Stimulated activated CD4-positive, alpha-beta T cell treated with anti-CD3 and anti-CD28 coated beads, Interleukin-1b, Interleukin-23, amount 100 ng/mL, for 48 hours (primary cell): ENCODE measurements around the gene PDZD7.

Experiments used
- DNase-seq: peaks from one replicate; pipeline ENCODE4 v3.0.0-alpha.2; 2020

The PDZD7 gene

DNA sequence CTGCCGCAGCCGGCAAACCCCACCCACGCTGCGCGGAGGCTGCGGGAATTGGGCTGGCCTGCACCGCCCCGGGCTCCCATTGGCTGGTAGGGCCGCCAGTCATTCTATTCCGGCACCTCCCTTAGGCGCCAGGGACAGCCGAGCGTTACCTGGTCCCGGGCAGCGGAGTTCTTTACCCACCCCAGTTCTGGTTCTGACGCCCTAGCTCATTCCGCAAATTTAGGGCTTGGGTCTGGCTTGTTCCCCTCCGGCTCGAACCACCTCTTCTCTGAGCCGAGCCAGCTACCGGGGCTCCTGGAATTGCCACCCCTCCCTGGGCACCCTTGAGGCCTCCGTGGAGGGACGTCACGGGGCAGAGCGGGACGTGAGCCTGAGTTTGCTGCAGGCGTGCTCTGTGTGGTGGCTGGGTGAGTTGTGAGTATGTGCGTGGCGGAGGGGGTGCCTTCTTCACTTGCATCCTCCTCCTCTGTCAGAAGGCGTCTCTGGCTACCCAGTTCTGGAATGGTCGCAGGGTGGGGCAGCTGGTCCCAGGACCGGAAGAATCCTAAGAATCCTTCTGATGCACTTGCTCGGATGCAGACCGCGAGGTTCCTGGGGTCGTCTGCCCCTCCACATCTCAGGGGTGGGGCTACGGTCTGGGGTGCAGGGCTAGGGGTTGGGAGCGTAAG lies at the start of gene PDZD7, which contains the start of gene SFXN3:
PDZD7 (minus strand) TSS at position 2 of the 668 bp plus-strand sequence. CDS start 910 bp downstream, outside the sequence.
SFXN3 (plus strand) TSS at position 107 of the 668 bp plus-strand sequence. CDS start 3,461 bp downstream, outside the sequence.
- peak; percentile 95 for DNase-seq

DNA sequence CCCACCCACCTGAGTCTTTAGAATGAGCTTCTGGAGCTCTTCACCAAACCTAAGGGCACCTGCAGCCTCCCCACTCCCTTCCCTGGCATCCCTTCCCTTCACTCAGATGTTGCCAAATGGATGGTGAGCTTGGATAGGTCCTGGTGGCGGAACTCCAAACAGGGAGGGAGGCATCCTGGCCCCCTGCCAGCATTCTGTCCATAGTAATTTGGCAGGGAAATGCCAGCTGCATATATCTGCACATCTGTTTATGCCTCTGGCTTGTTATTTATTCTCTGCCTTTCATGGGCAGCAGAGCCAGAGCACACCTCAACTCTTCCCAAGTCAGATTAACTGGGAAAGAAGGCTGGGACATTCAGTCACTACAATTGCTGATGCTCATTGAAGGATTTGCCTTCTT lies 48.9 kb upstream of the PDZD7 start:
- no peak for DNase-seq

DNA sequence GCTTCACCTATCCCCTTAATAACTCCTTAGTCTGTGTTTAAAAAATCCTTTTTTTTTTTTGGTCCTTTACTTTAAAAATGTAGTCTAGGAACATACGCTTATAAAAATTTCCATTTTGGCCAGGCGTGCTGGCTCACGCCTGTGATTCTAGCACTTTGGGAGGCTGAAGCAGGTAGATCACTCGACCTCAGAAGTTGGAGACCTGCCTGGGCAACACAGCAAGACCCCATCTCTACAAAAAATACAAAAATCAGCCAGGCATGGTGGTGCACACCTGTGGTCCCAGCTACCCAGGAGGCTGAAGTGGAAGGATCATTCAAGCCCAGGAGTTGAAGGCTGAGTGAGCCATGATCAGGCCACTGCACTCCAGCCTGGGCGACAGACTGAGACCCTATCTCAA lies 45.7 kb upstream of the PDZD7 start:
- no peak for DNase-seq

DNA sequence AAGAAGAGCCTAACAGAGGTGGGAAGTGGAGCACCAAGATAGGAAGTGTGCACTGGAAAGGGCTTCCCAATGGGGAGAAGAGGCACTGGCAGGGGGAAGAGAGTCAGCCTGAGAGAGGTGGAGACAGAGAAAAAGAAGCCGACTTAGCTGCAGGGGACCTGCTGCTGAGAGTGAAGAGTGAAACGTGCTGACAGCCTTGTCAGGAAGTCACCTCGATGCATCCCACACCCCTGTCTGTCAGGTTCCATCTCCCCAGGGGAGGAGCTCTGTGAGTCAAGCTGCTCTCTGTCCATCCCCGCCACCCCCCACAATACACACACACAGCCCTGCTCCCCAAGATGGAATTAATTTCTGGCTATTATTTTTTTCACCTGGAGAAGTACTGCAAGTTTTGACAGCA lies 44.8 kb upstream of the PDZD7 start:
- DNase-seq: no peak

DNA sequence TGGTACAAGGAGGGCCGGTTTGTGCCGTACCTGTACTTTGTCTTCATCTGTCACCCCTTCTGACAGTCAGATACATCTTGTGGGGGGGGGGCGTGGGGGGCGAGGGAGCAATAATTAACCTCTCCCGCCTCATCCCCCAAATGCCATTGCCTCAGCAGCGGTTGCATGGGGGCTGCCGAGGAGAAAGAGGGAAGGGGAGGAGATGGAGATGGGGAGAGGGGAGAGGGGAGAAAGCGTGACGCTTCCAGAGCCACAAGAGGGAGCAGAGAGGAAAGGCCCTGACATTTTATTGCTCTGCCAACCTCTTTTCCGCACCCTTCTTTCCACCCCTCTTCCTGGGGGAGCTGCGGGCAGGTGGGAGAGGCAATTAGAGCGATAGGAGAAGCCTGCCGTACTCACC lies 42.7 kb upstream of the PDZD7 start:
- DNase-seq: no peak

DNA sequence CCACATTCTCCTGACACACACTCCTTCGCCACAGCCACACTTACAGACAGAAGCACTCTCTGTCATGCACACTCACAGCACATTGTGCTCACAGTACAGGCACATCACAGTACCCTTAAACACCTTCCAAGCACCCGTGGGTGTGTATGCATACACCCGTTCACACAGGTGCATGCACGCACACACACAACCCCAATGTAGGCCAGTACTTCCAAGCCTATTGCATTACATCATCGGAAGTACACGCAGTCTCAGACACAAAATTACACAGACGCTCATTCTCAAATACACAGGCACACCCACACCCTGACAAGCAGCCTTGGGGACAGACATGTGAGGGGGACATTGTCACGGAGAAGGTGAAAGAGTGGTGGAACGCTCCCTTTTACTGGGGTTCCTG lies 42.0 kb upstream of the PDZD7 start:
- no peak for DNase-seq

DNA sequence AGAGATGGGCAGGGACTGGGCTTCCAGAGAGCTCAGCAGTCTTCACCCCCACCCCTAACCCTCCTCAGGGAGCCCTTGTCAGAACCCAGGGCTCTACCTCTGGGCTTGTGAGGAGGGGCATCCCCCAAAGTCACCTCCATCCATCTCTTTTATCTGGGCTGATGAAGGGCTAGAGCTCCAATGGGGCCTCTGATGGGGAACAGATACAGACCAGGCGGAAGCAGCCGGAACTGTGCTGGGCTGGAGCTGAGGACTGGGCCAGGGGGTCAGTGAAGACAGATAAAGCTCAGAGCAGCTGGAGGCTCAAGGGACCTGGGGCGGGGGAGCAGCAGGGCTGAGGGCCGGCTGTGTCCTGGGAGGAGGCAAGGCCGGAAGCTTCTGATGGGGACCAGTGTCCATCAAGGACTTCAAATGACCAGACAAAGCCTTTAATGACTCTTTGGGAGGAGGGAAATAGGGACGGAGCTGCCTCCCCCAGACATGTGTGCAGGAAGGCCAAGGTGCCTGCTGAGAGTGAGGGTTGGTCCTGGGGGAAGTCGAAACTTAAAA lies 41.0 kb upstream of the PDZD7 start:
- DNase-seq: no peak

DNA sequence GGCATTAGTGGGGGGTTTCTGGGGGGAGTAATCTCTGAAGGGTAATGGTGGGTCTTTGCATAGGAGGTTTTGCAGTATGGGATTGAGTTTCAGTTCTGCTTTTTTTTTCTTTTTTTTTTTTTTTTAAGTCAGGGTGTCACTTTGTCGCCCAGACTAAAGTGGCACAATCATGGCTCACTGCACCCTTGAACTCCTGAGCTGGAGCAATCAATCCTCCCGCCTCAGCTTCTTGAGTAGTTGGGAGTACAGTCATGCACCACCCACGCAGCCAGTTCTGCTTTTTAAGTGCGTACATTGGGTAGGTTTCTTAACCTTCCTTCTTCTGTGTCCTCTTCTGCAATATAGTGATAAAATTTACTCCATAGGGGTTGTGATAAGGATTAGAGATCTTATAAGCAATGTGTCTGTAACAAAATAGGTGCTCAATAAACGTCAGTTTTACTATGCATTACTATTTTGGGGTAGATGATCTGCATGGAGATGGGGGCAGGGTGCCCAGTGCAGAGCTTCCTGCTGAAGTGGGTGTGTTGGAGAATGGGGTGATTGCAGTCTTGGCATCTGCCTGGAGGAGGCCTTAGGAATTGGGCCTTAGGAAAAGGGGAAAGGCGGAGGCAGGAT lies 40.4 kb upstream of the PDZD7 start:
- DNase-seq: peak; percentile 48

DNA sequence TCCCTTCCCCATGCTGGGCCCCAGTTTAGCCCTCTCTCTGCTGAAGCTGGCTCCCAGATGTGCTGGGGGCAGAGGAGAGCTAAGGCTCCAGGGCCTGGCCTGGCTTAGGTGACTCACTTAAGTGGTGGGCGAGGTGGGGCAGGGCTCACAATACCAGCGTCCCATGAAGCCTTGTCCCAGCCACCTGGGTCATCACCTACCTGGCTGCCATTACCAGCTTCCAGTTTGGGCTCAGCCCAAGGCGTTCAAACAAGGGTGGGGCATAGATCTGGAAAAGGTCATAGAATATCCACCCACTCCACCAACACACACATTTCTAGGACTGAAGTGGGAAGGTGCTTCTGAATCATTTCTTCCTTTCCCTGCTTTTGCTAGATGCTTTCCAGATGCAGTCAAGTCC lies 39.2 kb upstream of the PDZD7 start:
- no peak for DNase-seq

DNA sequence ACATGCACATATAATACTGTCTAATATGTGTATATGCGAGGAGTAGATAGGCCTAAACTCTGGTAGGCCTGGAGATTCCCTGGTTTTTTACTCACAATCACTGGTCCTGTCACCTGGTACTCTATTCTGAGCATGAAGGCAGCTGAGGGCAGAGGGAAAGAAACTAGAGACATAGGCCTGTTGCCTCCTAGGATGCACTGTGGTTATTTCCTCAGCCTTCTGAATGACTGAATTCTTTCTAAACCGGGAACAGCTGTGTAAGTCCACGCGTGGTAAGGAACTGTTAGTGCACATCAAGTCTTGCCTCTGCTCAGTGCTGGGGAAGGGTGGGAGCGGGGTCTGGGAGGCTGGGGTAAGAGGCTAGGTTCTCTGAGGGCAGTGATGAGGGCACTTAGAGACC lies 38.5 kb upstream of the PDZD7 start:
- no peak for DNase-seq

DNA sequence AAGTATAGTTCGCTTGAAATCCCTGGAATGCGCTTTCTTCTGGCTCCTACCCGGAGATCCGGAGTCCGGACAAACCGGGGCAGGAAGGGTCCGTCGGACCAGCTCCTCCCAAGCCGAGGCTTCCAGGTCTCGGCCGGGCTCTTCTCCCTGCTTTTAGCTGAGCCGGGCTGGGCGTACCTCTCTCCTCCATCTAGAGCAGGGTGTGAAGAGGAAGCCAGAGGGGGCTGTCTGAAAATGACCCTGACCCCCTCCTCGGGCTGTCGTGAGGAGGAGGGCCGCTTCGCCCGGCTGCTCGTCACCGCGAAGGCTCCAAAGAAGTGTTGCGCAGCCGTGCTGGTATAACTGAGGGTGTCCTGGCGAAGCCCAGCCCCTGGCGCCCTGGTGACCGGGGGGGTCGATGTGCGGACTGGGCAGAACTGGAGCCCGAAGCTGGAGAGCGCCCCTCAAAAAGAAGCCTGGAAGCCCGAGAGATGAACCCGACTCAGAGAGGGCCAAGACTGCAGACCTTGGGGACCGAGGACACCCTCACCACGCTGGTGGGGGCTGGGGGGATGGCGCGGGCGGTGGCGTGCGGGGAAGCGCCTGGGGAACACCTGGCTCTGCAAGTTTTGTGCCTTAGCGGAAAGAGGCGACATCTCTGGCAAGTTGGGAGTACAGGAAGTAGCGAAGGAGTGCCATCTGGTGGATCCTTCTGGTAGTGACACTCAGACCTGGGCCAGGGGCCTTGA lies 36.6 kb upstream of the PDZD7 start:
- DNase-seq: peak; percentile 79

DNA sequence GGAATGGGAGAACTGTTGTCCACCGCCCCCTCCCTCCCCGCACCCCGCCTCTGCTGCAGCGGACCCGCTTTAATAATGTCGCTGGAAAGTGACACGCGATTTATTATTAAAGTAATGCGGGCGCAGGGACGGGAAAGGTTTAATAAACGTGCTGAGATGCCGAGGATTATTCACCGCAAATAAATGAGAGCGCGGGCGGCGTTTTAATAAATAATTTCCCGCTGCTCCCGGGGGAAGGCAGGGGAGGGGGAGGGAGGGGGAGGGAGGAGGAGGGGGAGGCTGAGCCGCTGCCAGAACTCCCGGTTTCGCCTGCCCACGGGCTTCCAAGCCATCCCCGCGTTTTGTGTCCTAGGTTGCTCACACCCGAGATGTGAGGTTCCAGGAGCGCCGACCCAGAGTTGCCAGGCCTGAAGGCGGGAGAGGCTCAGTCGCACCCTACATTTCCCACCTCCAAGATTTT lies 36.0 kb upstream of the PDZD7 start:
- no peak for DNase-seq

DNA sequence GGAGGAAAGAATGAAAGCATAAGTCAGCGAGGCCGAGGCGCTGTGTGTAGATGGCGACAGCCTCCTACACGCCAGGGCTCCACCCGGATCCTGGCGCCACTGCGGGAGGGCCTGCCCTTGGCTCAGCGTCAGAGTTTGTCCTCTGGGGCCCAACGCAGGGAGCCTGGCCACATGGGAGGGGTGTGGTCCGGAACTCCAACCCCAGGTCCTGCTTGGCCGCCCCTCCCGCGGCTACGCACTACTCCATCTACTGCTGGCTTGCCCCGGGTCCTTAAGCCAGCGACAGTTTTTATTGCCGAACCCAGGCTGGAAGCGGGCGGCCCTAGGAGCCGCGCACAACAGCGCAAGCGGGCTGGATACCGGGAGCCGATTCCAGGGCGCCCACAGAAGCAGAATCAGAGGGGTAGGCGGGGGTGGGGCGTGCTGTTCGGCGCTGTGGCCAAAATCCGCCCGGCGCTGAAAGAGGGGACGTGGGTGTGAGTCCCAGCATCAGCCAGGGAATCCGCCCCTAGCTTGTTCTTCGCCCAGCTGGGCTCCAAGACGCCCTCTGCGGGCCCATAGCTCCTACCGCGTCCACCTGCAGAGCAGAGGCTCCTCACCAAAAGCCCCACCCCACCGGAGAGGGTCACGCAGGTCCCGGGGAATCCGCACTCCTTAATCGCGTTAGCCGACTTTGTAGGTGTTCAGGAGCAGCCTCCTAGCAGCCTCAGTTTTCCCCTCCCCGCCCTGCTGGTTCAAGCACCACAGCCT lies 35.4 kb upstream of the PDZD7 start:
- peak; percentile 43 for DNase-seq

DNA sequence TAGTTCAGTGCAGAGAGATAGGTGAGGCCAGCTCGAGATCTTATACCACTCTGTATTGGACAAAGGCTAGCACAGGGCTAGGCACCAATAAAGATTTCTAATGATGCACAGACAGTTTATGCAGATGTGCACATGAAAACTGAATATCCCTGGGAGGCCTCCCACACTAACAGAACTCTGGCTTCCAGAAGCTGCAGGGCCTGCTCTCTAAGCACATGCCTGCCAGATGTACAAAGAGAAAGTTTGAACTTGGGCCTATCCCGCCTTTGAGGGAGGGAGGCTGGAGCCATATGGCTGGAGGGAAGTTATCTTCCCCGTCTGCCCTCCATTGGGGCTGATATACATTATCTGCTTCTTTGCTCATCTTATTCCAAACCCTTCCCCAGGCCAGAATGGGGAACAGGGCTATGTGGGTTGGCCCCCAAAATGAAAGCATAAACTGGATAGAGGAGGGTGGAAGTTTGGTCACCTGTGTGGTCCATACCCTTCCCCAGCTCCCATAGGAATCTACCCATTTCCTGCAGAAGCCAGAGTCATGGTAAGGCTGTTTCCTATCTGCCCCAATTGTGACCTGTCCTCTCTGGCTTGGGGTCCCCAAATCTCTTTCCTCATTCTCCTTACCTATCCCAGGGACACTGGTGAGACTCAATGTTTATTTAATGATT lies 34.7 kb upstream of the PDZD7 start:
- DNase-seq: no peak

DNA sequence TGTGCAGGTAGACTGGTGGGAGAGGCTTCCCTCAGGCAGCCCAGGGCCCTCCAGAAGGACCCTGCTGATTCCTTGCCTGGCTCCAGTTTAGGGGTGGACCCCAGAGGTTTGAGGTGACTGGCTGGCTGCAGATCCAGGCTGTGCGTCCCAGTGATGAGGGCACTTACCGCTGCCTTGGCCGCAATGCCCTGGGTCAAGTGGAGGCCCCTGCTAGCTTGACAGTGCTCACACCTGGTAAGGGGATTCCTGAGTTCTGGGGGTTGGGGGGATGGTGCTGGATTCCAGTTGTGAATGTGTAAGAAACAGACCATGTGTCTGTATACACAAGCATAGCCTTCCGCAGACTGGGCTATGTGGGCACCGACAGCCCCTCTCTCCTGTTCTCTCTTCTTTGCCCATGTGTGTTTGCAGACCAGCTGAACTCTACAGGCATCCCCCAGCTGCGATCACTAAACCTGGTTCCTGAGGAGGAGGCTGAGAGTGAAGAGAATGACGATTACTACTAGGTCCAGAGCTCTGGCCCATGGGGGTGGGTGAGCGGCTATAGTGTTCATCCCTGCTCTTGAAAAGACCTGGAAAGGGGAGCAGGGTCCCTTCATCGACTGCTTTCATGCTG lies 33.6 kb upstream of the PDZD7 start:
- DNase-seq: no peak

DNA sequence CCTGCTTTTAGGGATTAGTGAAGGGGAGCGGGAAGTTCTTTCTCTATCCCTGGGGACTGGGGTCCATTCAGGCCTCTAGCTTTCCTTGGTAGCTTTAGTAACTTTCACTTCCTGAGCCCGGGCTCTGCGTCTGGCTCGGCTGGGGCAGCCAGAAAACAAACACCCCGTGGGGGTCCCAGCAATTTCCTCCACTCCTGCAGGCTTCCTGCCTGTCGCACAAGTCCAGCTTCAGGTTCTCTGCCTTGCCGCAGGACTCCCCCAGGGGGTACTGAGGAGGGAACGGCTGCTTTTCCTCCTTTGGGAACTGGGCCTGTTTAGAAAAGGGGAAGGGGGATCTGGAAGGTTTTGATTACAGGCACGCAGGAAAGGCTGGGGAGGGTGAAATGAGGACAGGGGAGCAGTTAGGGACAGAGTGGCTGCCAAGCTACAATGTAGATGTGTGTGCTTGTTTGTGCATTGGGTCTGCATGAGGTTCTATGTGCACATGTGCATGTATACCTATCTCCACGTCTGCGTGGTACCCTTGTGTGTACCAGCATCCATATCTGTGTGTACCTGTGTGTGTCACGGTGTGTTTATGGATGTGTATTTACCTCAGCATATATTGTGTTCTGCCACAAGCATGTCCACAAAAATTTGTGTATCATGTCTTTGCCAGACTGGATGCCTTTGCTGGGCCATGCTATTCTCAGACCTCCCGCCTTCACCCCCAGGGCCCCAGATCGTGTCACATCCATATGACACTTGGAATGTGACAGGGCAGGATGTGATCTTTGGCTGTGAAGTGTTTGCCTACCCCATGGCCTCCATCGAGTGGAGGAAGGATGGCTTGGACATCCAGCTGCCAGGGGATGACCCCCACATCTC lies 32.9 kb upstream of the PDZD7 start:
- DNase-seq: no peak

DNA sequence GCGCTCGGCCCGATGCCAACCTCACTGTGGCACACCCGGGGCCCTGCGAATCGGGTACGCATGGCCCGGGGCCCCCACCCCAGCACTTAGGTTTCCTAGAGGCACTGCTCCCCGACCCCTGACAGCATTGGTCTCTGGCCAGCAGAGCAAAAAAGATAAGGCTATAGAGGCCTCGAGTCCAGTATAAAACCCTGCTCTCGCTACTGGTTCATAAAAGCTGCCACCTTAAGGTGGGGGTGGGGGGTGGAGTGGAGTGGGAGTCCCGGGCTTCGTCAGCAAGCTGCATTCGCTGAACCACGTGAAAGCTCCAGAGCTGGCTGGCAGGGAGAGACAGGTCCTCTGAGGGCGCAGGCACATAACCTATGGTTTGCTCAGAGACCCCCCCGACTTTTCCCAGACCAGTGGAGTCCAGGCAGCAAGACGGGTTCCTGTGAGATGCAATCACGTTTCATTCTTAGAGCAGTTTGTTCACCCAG lies 32.2 kb upstream of the PDZD7 start:
- DNase-seq: no peak

DNA sequence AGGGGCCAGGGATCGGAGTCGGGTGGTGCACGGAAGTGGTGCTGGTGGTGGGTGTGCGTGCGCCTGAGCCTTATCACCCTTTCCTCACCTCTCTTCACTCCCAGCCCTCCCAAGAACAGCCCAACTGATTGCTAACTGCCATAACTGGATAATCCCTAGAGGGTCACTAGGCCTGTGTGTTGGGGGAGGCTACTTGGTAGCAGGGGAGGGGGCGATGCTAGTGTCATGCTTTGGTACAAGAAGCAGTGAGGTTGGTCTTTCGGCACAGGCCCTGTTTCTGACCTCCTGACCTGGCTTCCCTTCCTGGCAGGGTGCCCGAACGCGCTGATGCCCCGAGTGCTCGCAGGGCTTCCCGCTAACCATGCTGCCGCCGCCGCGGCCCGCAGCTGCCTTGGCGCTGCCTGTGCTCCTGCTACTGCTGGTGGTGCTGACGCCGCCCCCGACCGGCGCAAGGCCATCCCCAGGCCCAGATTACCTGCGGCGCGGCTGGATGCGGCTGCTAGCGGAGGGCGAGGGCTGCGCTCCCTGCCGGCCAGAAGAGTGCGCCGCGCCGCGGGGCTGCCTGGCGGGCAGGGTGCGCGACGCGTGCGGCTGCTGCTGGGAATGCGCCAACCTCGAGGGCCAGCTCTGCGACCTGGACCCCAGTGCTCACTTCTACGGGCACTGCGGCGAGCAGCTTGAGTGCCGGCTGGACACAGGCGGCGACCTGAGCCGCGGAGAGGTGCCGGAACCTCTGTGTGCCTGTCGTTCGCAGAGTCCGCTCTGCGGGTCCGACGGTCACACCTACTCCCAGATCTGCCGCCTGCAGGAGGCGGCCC lies 31.5 kb upstream of the PDZD7 start:
- DNase-seq: peak; percentile 57

DNA sequence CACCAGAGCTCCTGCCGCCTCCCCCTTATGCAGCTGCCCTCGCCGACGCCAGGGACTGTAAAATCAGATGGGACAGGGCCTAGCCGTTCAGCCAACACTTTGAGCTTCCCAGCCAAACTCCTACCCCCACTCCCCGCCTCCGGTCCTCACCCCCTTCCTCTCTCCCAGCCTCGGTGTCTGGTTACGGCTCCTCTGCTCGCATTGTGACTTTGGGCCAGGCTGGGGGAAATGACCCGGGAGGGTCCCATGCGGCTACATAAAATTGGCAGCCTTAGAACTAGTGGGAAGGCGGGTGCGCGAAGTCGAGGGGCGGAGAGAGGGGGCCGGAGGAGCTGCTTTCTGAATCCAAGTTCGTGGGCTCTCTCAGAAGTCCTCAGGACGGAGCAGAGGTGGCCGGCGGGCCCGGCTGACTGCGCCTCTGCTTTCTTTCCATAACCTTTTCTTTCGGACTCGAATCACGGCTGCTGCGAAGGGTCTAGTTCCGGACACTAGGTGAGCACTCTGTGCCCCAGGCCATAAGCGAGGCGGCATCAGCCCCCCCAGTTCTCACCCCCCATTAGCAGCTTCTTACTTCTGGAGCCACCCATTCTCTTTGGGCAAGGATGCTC lies 30.8 kb upstream of the PDZD7 start, which contains the start of gene KAZALD1:
KAZALD1 (plus strand) TSS at position 366 of the 608 bp plus-strand sequence. CDS start 604 bp downstream, outside the sequence.
- DNase-seq: no peak
